GM21367 (cell line): Measurements from ENCODE around the gene SLC25A21.
"Not testable (repeated sequence)": the region's sequence is repeated elsewhere in the genome, so short reads cannot be mapped to it uniquely, and the experiment has no call there.

Source experiments
- ATAC-seq: cut with Tn5 transposase; IDR thresholded peaks from one replicate; pipeline ENCODE4 v1.9.1; 2021; ENCODE audit not compliant: unreplicated experiment

Gene SLC25A21

DNA sequence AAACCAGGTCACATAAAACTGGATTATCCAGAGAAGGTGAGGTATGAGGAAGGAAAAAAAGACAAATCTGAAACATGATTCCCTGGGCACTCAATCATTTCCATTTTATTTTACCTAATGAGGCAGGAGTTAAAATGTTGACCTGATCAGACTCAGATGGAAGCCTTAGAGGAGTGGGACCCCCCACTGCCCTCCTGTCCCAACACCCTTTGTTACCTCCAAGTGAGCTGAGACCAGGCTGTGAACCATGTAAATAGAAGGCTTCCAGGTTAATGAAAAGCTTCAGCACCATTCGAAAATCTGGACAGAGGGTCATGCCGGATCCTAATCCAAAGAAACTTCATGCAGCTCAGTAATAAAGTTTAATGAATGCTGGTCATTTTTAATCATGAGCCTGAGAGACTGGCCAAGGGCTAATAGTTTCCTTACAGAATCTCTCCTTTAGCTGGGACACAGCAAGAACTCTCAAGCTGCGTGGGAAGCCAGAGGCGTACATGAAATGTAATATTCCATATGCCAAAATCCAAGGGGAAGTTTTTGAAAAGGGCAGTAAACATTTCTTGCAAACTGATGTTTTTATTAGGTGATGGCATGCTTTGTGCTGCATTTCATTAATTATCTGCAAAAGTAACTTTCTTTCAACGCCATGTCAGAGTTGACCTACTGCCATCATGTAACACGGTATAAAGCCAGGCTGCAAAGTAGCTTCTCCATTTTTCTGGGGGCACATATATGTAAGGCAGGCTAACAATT lies 327.8 kb downstream of the SLC25A21 start:
- ATAC-seq = no peak

DNA sequence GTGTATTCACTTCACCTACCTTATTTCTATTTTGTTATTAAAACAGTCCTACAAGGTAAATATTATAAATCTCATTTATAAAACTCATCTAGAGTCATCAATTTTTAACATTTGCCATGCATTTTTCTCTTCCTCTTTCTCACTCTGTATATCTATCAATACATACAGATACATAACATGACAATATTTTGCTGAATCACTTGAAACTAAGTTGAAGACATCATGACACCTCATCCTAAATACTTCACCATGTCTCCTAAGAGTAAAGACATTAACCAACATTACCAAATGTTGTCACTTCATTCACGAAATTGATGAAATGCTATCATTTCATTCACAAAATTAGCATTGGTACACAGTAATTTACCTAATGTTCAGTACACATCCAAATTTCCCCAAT lies 329.0 kb downstream of the SLC25A21 start:
- no peak for ATAC-seq

DNA sequence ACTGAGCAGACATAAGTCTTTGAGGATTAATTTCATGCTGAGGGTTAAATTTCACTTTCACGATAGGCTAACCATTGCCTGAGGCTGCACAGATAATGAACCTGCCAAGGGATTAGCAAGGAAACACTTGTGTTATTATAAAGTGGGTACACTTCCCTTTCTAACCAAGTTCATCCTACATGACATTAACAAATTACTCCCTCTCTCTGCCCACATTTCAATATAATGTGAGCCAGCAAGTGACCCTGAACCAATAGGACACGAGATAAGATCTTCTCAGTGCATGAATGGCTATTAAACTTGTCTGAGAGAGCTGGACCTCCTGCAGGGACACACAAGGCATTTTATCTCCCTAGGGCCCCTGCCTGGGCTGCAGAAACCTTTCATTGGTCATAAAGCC lies 337.3 kb downstream of the SLC25A21 start:
- no peak for ATAC-seq

DNA sequence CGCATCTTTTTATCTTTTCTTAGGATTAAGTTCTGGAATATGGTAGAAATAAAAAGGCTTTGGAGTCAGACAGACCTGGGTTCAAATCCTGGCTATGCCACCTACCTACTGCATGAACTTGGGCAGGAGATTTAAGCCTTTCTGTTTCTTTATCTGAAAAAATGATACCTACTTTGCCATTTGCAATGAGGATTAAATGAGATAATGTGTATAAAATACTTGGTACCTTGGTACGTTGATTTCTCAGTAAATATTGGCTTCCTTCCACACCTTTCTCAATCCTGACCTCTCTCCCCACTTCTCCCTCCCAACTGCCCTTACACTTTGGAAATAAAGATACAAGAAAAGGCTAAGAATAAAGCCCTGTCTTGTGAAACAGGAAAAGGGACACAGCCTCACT lies 338.1 kb downstream of the SLC25A21 start:
- ATAC-seq = no peak

DNA sequence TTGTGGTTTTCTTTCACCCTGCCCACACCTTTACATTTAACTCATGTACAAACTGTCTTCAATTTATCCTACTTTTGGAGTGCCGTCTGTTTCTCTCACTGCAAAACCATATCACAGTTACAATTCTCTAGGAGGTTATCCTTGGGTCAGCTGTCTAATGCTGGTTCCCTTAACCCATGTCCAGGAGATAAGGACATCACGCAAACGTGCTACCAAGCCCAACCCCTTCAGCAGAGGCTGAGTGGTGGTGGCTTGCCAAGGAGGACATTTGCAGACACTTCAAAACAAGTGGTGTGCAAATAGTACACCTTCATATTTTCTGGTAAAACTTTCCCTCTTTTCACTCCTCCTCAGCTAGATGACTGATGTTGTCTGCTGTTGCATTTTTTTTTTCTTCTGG lies 342.9 kb downstream of the SLC25A21 start:
- ATAC-seq = no peak

DNA sequence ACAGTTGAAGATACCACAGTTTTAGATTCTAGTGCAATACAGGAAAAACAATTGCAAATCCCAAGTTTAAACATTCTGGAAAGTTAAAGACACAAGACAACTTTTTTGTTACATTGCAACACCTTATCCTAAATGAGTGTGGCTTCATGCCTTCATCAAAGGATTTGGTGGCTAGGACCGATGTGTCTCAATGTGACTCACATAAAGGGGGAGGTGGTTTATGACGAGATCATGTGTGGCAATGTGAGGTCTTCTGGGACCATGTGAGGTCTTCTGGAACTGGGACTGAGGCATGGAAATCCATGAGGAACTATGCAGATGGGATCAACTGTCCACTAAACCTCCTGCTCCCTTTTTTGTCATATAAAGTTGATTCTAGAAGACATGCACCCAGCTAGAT lies 344.5 kb downstream of the SLC25A21 start:
- ATAC-seq = no peak

DNA sequence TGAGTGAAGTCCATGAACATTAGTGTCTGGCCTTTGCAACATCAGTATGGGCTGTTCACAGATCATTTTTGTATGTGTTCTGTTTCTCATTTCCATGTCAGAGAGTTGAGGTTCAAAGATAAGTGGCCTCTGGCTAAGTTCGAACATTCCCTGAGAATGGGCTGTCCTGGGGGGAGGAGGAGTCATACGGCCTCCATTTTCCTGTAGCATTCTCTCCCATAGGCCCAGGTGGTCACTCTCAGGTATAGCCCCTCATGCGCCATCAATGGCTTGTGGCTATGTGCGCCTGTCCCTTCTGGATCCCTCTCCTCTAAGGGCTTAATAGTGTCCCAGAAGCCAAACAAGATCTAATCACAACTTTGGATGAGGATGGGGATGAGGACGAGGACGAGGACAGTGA lies 345.8 kb downstream of the SLC25A21 start:
- no peak for ATAC-seq

DNA sequence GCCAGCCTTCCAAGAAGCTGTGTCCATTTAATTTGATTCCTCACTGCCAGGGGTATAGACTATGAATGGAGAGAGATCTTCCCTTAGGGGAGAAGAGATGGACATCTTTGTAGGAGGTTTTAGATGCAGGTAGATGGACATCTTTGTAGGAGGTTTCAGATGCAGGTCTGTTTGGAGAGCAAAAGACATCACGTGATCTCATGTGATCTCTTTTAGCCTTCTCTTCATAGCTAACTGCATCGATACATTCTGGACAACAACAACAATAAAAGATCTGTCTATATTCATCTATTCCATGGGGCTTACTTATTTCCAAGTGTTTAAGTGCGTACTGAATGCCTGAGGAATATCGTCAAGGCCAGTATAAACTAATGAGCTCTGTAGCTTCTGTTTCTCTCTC lies 347.6 kb downstream of the SLC25A21 start:
- ATAC-seq = no peak

DNA sequence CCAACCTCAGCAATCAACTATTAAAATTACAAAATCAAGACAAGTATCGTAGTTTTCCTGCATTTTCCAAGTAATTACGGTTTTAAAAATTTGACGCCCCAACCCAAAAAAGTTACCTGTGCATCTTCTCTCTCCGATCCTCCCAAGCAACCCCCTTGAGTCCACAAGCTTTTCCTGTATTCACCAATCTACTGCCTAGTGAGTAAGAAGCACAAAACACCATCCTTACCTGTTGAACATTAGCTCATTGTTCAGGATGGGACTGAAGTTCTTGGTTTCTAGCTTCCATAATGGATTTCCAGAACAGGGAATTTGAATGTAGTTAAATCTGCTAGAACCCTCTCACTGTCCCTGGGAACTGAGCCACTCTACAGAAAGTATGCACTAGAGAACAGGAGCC lies 348.8 kb downstream of the SLC25A21 start:
- ATAC-seq = no peak

DNA sequence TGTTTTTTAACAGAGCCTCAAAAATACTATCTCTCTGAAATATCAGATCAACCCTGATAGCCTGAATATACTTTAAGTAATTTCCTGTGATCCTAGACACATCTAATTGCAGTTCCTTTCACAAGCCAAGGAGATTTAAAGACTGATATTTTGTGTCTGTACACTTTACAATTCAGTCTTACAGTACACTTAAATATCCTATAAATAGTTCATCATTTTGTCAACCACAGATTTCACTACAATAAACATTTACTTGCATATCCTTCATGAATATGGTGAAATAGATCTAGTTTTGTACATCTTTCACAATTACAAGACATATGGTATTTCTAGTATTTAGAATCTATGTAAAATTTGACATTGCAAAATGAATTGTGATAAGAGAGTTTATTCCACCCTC lies 349.7 kb downstream of the SLC25A21 start:
- ATAC-seq = no peak

DNA sequence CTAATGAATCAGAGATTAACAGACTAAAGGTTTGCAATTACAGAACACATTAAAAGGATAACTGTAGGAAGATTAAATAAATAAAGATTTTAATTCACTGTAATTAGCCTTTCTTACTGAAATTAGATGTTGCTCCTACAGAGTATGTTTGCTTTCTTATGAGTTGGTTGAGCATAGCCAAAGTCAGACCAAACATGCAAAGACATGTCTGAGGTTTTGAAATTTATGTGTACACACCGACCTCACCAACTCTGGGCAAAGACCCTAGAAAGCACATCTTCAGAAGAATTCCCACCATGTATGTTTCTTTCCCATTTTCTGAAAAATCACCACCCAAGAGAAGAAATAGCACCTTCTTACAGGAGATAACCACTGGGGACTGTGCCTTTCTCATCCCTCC lies 351.5 kb downstream of the SLC25A21 start:
- ATAC-seq = no peak

DNA sequence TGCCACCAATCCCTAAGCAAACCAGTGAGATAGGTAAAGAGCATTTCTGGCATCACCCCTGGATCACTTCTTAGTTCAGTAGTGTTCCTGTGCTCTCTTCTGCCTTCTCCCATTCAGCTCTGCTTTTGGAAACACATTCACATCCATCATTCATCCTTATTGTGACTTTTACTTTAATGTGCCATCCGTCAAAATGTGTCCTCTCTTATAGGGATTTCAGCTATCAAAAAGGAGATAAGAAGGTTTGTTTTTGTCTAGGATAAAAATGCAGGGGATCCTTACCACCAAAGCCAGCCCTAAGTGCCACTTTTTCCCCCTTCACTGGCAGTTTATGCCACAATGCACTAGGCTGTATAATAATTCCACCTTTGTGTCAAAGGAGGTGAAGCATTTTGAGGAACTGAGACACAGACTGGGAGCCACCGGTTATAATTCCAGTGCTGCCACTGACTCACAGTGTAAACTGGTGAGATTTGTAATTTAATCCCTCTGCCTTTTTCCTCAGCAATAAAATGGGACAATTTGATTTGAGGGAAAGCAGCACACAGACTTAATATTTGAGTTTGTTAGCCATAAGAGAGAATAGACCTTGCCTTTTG lies 352.2 kb downstream of the SLC25A21 start:
- ATAC-seq = no peak

DNA sequence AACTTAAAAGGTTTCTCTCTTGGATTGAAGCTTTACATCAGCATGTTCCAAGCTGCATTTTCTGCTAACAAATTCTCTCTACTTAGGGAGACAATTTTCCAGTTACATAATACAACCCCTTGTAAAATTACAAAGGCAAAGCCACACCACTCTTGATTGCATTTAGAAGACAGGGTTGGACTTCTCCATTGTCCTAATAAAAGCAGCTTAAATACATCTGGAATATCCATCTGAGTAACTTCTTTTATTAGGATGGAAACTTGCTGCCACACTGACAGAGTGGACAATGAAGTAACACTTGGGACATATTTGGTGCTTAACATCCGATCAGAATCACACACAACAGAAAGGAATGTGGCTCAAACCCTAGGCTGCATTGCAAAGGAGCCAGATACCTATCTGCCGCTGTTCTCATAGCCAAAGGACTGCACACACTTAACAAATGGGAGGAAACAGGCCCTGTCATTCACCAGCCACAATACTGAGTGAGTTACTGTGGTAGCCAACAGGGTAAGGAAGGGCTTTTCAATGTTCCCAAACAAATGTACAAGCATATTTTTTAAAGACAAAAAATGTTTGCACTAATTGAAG lies 353.5 kb downstream of the SLC25A21 start:
- ATAC-seq = no peak

DNA sequence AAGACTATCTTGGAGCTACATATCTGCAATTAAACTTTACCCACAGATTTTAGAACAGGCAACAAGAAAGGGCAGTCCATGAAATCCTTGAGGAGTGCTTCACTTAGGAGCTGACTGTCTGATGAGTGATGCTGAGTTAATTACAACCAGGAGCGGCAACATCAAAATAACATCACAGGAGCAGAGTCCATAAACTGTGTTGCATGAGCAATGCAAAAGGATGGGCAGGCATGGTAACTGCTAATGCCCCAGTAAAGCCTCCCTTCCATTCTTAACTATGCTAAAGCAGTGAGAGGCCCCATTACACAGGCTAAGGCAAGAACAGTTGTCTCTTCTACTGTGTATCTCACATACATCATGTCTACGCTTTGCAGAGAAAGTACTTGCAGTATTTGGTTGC lies 354.2 kb downstream of the SLC25A21 start:
- ATAC-seq = no peak

DNA sequence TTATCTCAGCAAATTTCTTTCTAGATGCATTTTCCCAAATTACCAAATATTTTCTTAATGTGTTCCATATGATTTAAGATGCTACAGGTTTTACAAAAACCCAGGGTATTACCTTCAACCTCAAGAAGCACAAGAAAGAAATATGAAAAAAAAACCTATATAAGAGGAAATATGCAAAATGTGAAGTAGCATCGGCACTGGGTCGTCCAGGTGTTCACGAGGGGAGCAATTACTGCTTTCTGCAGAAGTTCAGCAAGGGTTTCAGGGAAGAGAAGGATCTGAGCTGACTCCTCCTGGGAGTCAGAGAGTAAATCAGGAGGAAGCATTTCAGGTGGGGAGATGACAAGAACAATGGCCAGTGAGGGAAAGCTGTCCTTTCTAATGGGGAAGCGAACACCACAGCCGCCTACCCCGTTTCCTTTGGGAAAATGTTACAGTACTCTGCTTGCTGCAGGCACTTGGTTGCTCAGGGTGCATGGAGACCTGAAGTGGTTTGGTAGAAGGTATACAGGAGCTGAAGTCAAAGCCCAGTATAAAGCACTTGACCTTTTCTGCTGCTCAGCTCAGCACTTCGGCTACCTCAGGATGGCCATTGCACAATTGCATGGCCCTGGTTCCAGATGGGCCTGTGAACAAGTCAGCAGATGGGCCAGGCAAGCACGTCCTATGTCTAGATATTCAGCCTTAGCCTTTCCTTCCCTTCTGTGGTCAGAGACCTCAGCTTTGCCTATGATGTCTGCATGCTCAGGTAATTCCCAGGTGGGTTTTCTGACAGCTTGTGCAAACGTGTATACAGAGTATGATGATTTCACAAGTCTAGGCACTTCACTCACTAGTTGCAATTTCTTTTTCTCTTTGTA lies 355.1 kb downstream of the SLC25A21 start:
- no peak for ATAC-seq

DNA sequence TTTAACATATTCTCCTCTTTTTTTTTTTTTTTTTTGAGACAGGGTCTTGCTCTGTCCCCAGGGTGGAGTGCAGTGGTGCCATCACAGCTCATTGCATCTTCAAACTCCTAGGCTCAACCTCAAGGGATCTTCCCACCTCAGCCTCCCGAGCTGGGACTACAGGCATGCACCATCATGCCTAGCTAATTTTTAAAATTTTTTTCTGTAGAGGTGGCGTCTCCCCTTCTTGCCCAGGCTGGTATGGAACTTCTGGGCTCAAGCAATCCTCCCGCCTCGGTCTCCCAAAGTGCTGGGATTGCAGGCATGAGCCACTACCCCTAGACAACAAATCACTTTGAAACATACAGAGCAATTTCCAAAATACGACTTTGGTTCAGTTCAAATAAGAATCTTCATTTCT lies 355.9 kb downstream of the SLC25A21 start:
- ATAC-seq = no peak

DNA sequence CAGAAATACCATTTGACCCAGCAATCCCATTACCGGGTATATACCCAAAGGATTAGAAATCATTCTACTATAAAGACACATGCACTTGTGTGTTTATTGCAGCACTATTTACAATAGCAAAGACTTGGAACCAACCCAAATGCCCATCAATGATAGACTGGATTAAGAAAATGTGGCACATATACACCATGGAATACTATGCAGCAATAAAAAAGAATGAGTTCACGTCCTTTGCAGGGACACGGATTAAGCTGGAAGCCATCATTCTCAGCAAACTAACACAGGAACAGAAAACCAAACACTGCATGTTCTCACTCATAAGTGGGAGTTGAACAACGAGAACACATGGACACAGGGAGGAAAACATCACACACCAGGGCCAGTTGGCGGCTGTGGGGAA lies 357.6 kb downstream of the SLC25A21 start:
- ATAC-seq = not testable (repeated sequence)

DNA sequence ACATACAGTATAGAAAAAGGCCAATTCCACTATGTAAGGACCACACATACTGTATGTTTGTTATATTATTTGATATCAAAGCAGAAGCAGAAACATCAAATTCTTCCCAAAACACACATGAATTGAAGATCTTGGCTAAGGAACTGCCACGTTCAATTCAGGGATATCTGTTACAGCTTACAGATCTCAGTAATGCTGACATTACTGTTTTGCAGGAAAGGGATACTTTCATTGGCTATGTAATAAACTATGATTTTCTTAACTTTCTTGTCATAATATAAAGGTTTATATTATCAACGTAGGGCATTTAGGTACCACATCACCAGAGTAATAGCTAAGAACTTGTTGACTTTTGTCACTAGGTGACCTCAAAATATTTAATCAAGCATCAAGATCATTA lies 362.2 kb downstream of the SLC25A21 start:
- no peak for ATAC-seq

DNA sequence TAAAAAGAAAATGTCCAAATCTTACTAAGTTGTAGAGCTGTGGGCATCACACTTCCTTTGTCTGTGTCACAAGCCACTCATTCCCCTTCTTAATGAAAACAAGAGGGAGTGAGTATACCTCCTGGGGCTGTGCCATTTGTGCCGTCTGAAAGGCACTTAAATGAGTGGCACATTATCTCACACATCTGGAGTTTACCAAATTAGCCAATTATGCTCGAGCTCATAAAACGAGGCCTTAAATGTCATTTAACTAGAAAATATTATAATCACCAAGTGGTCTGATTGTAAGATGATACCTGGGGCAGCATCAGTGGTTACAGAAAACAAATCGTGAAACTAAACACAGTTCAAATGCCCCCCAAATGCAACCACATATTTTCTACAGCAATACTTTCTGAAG lies 364.7 kb downstream of the SLC25A21 start:
- ATAC-seq = no peak

DNA sequence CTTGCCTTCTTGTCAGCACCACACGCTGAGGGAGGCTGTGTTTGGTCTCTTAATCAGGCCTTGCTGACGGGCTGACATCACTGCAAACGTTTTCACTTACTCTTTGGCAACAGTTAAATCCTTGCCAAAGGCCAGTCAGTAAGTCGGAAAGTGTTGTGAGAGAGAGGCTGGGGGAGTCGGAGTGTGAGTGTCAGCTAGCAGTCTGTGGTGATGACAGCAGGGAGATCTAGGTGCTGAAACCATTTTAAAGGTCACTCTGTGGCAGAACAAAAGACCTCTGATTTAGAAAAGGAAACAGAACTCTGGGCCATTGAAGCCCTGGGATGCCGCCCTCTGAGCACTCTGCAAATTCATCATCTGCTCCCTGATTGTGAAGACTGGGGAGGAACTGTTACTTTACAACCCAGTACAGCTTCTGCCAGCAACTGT lies 367.3 kb downstream of the SLC25A21 start:
- ATAC-seq = no peak

DNA sequence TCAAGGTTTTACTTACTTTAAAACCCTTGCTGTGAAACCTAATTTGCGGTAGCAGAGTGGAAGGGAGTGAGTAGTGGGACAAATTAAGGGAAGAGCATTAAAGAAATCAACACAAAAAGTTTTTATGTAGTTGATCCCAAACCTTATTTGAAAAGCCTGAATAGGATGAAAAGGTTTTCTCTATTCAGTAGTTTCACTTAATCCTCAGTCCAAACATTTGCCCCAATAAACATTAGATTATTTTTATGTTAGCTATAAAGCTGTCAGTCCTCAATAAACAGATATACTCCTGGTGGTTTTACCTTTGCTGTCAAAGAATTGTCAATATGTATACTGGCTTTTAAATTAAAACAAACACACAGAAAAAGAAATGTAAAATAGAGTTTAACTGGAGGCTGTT lies 374.8 kb downstream of the SLC25A21 start:
- ATAC-seq = no peak

DNA sequence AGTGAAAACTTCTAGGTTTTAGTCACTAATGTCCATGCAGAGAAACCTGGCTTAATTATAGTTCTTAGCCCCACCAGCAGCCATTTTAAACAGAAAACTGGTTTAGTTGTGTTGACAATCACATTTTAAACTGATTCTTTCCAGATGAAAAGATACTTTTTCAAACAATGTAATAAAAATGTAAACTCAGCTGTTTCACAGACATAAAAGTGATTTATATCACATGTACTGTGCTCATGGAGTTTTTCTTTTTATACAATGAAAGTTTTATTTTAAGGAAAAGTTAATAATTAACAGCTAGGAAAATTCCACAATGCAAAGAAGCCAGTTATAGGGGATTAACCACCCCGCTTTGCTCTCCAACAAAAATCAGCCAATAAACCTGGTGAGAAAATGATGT lies 381.0 kb downstream of the SLC25A21 start:
- ATAC-seq = no peak
